GM19025 (cell line): ENCODE data around the gene FAM78A.

Source experiments
- ATAC-seq: cut with Tn5 transposase; IDR thresholded peaks from one replicate; pipeline ENCODE4 v1.9.1; 2021; ENCODE audit warnings: mild to moderate bottlenecking, low read depth, moderate library complexity; ENCODE audit not compliant: unreplicated experiment

FAM78A gene

GRCh38 chr9:131276094-131276888 lies at the start of gene FAM78A:
TSS of gene FAM78A (minus strand) at chr9:131276510. CDS start at chr9:131276179, 331 bp downstream.
- no peak for ATAC-seq

GRCh38 chr9:131324736-131325679 lies 48.7 kb upstream of the FAM78A start:
- ATAC-seq, result no peak

- no peak for ATAC-seq
Measured at GRCh38 chr9:131323629-131324028, 47.3 kb upstream of the FAM78A start.

GRCh38 chr9:131320031-131320685 lies 43.8 kb upstream of the FAM78A start:
- no peak for ATAC-seq

- ATAC-seq, result no peak
Measured at GRCh38 chr9:131319486-131319885, 43.2 kb upstream of the FAM78A start.

- ATAC-seq, result no peak
Measured at GRCh38 chr9:131318231-131319085, 42.1 kb upstream of the FAM78A start.

- no peak for ATAC-seq
Measured at GRCh38 chr9:131312822-131313770, 36.8 kb upstream of the FAM78A start.

- ATAC-seq, result no peak
Measured at GRCh38 chr9:131312246-131312645, 35.9 kb upstream of the FAM78A start.

GRCh38 chr9:131310833-131311554 lies 34.7 kb upstream of the FAM78A start:
- ATAC-seq, result no peak

GRCh38 chr9:131309530-131310276 lies 33.4 kb upstream of the FAM78A start:
- no peak for ATAC-seq

- ATAC-seq, result no peak
Measured at GRCh38 chr9:131308906-131309529, 32.7 kb upstream of the FAM78A start.

- ATAC-seq, result no peak
Measured at GRCh38 chr9:131308452-131308851, 32.1 kb upstream of the FAM78A start.

GRCh38 chr9:131307974-131308373 lies 31.7 kb upstream of the FAM78A start:
- ATAC-seq, result no peak

GRCh38 chr9:131306397-131307004 lies 30.2 kb upstream of the FAM78A start:
- ATAC-seq, result no peak

- no peak for ATAC-seq
Measured at GRCh38 chr9:131304676-131305355, 28.5 kb upstream of the FAM78A start.
